Keratinocyte (primary cell): ENCODE results near the gene DLG1. TPM values are rescaled to one million over a fixed set of nuclear protein-coding genes. Genes with fewer than 3 reads are reported as not detected.

Experiments
- DNase-seq: peaks from one replicate; pipeline ENCODE4 v3.0.0-alpha.2; 2011; ENCODE audit warnings: low read depth, missing footprints, low spot score
- FAIRE-seq: peaks from 2 replicates; lab custom pipeline; 2011; peaks lifted over from hg19 to GRCh38; lab: Jason Lieb, UNC
- H2AFZ ChIP-seq: 2 replicates; pipeline ENCODE4 v1.6.0; 2012; ENCODE audit warnings: low read length, control low read depth, inconsistent platforms; ENCODE audit not compliant: control insufficient read depth
- H3K27ac ChIP-seq: 2 replicates; pipeline ENCODE4 v1.5.1; 2011; ENCODE audit warnings: low read length; ENCODE audit not compliant: control insufficient read depth, insufficient read depth
- H3K27me3 ChIP-seq: 3 replicates; pipeline ENCODE4 v1.6.0; 2011; ENCODE audit warnings: low read length; ENCODE audit not compliant: control insufficient read depth, insufficient read depth; ENCODE audit errors: extremely low read depth
- H3K36me3 ChIP-seq, 2 experiments: 2 replicates in 1 of 2; 3 replicates in 1 of 2; pipeline ENCODE4 v1.5.1; 2011; ENCODE audit warnings: low read length in 2 of 2, mild to moderate bottlenecking in 1 of 2; ENCODE audit not compliant: control insufficient read depth in 2 of 2, insufficient read depth in 2 of 2; ENCODE audit errors: extremely low read depth in 1 of 2
- H3K4me1 ChIP-seq: 3 replicates; pipeline ENCODE4 v1.5.1; 2011; ENCODE audit warnings: low read length; ENCODE audit not compliant: control insufficient read depth, insufficient read depth; ENCODE audit errors: extremely low read depth
- H3K4me2 ChIP-seq: 3 replicates; pipeline ENCODE4 v1.6.0; 2011; ENCODE audit warnings: low read depth, low read length; ENCODE audit not compliant: control insufficient read depth, insufficient read depth; ENCODE audit errors: extremely low read depth
- H3K4me3 ChIP-seq, 3 experiments: fragments of 200-600 bp in 1 of 3; sonication (generic) in 1 of 3; 2 replicates in 2 of 3; 3 replicates in 1 of 3; pipeline ENCODE4 v1.5.1; 2011 to 2016; ENCODE audit warnings: low read length in 3 of 3, mild to moderate bottlenecking in 3 of 3, control low read depth in 2 of 3, inconsistent platforms in 1 of 3, low read depth in 1 of 3, mixed read lengths in 1 of 3, mixed run types in 1 of 3, moderate library complexity in 1 of 3; ENCODE audit not compliant: control insufficient read depth in 2 of 3, insufficient read depth in 2 of 3; ENCODE audit errors: extremely low read depth in 1 of 3
- H3K79me2 ChIP-seq: 2 replicates; pipeline ENCODE4 v1.6.0; 2012; ENCODE audit warnings: low read length; ENCODE audit not compliant: control insufficient read depth, insufficient read depth
- H3K9ac ChIP-seq: 3 replicates; pipeline ENCODE4 v1.6.0; 2011; ENCODE audit warnings: low read length; ENCODE audit not compliant: control insufficient read depth, insufficient read depth; ENCODE audit errors: extremely low read depth
- H3K9me1 ChIP-seq: 3 replicates; pipeline ENCODE4 v1.6.0; 2011; ENCODE audit warnings: low read length; ENCODE audit not compliant: control insufficient read depth, insufficient read depth; ENCODE audit errors: extremely low read depth
- H3K9me3 ChIP-seq: 2 replicates; pipeline ENCODE4 v1.5.1; 2012; ENCODE audit warnings: low read depth, low read length; ENCODE audit not compliant: control insufficient read depth
- H4K20me1 ChIP-seq: 3 replicates; pipeline ENCODE4 v1.6.0; 2011; ENCODE audit warnings: low read length; ENCODE audit not compliant: control insufficient read depth, insufficient read depth; ENCODE audit errors: extremely low read depth
- EZH2 ChIP-seq: IDR thresholded peaks from one replicate; pipeline ENCODE4 v1.6.1; 2012; ENCODE audit warnings: inconsistent platforms, mild to moderate bottlenecking, low read length, moderate library complexity
- dilution Hi-C: fragments of 300-500 bp; cut with MboI; formaldehyde crosslinking; loops from one replicate; pipeline ENCODE4 v1.7.0; 2020; ENCODE audit warnings: low sequenced_read_pairs; ENCODE audit not compliant: extremely low pct_ligation_motif_present
- polyA plus RNA-seq, 5 experiments: library from polyadenylated mRNA; depleted of rRNA in 3 of 5; stranded (reverse) in 3 of 5; stranded (forward) in 1 of 5; unstranded in 1 of 5; fragments of >200 nt; gene quantifications; 1 replicate in 1 of 5; 2 replicates in 3 of 5; 3 replicates in 1 of 5; pipeline versions ENCODE4 v1.2.1 to v1.2.3, GENCODE V29; 2011 to 2012; ENCODE audit warnings: missing spikeins in 2 of 5, low read depth in 1 of 5, low replicate concordance in 1 of 5
- TF ChIP-seq, protein P1 (sequence below), 3 experiments: IDR thresholded peaks in 1 of 3; conservative IDR thresholded peaks in 1 of 3; optimal IDR thresholded peaks in 1 of 3; 2 replicates in 2 of 3; 3 replicates in 1 of 3; pipeline versions ENCODE3 to v1.5.1; 2011; ENCODE audit warnings: low read length in 3 of 3, mild to moderate bottlenecking in 3 of 3, moderate library complexity in 2 of 3, control low read depth in 1 of 3, inconsistent platforms in 1 of 3; ENCODE audit not compliant: insufficient read depth in 2 of 3; ENCODE audit errors: extremely low read depth in 1 of 3

Gene DLG1
- polyA plus RNA-seq, 1 donor (not counting 4 experiments of a cell fraction or from before 2014, with no cell fraction given), result 139 TPM

DNA sequence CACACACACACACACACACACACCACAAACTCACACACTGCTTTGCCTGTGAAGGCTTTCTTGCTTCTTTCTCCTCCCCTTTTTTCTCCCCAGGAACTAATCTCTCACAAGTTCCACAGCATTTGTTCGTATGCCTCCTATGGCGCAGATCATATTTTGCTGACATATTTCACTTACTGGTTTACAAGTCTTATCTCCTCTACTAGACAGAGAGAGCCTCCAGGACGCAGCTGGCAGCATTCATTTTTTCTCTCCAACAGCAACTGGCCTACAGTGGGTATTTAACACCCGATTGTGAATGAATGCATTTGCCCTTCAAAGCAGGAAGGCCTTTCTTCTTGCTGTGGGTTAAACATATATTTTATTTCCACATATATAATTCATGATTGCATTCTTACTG is 47.0 kb upstream of the DLG1 start:
- DNase-seq (no peak), FAIRE-seq (no peak)
- no peak overlapping the region for H3K27ac ChIP-seq
- H3K9me3 ChIP-seq, result no peaks in the 10 kb centered on the region
- H3K9ac ChIP-seq, result no peak overlapping the region
- peaks cover 1% of the 10 kb centered on the region for H3K4me1 ChIP-seq
- H2AFZ ChIP-seq, result no peak overlapping the region
- H4K20me1 ChIP-seq, result no peaks in the 10 kb centered on the region
- dilution Hi-C loops, result no loop called here
- no peak overlapping the region for H3K4me3 ChIP-seq
- H3K27me3 ChIP-seq, result no peaks in the 10 kb centered on the region
- H3K36me3 ChIP-seq, result no peaks in the 10 kb centered on the region
- no peak overlapping the region for H3K4me2 ChIP-seq
- no peaks in the 10 kb centered on the region for H3K79me2 ChIP-seq
- H3K9me1 ChIP-seq, result no peaks in the 10 kb centered on the region
- TF ChIP-seq, protein P1, sequence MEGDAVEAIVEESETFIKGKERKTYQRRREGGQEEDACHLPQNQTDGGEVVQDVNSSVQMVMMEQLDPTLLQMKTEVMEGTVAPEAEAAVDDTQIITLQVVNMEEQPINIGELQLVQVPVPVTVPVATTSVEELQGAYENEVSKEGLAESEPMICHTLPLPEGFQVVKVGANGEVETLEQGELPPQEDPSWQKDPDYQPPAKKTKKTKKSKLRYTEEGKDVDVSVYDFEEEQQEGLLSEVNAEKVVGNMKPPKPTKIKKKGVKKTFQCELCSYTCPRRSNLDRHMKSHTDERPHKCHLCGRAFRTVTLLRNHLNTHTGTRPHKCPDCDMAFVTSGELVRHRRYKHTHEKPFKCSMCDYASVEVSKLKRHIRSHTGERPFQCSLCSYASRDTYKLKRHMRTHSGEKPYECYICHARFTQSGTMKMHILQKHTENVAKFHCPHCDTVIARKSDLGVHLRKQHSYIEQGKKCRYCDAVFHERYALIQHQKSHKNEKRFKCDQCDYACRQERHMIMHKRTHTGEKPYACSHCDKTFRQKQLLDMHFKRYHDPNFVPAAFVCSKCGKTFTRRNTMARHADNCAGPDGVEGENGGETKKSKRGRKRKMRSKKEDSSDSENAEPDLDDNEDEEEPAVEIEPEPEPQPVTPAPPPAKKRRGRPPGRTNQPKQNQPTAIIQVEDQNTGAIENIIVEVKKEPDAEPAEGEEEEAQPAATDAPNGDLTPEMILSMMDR (optimal IDR thresholded peaks at IDR 0.05 in 1 of 3, IDR thresholded peaks at IDR 0.05 in 1 of 3, conservative IDR thresholded peaks at IDR 0.05 in 1 of 3; ENCODE audit: extremely low read depth in 1 of 3, insufficient read depth in 2 of 3, low read length in 3 of 3), result no peak
- TF ChIP-seq EZH2, result no peak

DNA sequence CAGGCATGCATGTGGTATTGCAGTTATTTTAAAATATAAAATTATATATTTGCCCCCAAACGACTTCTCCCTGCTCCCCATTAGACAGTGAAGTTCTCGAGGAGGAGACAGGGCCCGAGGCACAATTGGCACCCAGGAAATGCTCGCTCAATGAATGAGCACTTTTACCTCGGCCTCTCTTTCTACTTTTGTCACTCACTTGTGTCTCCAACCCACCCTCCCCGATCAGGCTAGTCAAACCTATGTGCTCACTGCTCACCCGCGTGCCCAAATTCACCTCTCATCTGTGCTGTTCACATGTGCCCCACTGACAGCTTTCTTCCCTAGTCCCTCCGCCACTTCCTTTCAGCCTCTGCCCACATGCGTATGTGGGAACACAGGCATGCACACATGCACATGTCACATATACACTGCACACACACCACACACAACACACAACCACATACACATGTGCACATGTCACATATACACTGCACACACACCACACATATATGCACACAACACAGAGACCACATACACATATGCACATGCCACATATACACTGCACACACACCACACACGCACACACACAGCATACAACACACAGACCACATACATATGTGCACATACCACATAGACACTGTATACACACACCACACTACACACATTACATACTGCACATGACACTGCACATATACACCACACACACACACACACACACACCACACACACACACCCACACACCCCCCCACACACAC is 46.3 kb upstream of the DLG1 start:
- Histone ChIP-seq H3K4me2 (no peak overlapping the region), H3K27ac (no peak overlapping the region), H3K9me3 (no peaks in the 10 kb centered on the region), H4K20me1 (no peaks in the 10 kb centered on the region), H2AFZ (no peak overlapping the region), H3K9ac (no peak overlapping the region), H3K36me3 (no peaks in the 10 kb centered on the region), H3K27me3 (no peaks in the 10 kb centered on the region), H3K9me1 (no peaks in the 10 kb centered on the region), H3K79me2 (no peaks in the 10 kb centered on the region), H3K4me1 (peaks cover 8% of the 10 kb centered on the region), H3K4me3 (no peak overlapping the region)
- FAIRE-seq (no peak), DNase-seq (no peak)
- dilution Hi-C loops, result no loop called here
- TF ChIP-seq, protein P1 (optimal IDR thresholded peaks at IDR 0.05 in 1 of 3, IDR thresholded peaks at IDR 0.05 in 1 of 3, conservative IDR thresholded peaks at IDR 0.05 in 1 of 3; ENCODE audit: extremely low read depth in 1 of 3, insufficient read depth in 2 of 3, low read length in 3 of 3), result no peak
- no peak for TF ChIP-seq EZH2
